SW 1271 (cell line): ENCODE results near the gene IGLL5.

ENCODE experiments used
- DNase-seq, 2 experiments: peaks; one replicate each; lab custom pipeline; 2025; lab: John Stamatoyannopoulos, UW

Gene IGLL5

GRCh38 chr22:22927196-22927887 is 39.7 kb downstream of the IGLL5 start:
- DNase-seq: no peak

- DNase-seq: no peak
Measured at GRCh38 chr22:22927888-22928665, 40.5 kb downstream of the IGLL5 start.

- no peak for DNase-seq
Measured at GRCh38 chr22:22928666-22929380, 41.2 kb downstream of the IGLL5 start.

GRCh38 chr22:22929381-22930221 is 42.0 kb downstream of the IGLL5 start:
- no peak for DNase-seq

DNA sequence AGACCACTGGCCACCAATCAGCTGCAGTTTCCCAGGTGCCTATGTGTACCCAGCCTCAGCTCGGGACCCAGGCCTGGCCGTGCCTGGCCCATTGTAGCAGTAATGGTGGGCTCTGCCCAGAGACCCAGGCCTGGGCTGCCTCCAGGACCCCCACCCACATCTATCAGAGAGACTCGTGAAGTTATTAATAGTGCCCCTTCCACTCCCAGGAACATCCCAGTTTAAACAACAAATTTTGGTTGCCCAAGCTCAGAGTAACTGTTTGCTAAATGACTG is 42.5 kb downstream of the IGLL5 start:
- no peak for DNase-seq

GRCh38 chr22:22930571-22931556 is 43.2 kb downstream of the IGLL5 start:
- DNase-seq: no peak

DNA sequence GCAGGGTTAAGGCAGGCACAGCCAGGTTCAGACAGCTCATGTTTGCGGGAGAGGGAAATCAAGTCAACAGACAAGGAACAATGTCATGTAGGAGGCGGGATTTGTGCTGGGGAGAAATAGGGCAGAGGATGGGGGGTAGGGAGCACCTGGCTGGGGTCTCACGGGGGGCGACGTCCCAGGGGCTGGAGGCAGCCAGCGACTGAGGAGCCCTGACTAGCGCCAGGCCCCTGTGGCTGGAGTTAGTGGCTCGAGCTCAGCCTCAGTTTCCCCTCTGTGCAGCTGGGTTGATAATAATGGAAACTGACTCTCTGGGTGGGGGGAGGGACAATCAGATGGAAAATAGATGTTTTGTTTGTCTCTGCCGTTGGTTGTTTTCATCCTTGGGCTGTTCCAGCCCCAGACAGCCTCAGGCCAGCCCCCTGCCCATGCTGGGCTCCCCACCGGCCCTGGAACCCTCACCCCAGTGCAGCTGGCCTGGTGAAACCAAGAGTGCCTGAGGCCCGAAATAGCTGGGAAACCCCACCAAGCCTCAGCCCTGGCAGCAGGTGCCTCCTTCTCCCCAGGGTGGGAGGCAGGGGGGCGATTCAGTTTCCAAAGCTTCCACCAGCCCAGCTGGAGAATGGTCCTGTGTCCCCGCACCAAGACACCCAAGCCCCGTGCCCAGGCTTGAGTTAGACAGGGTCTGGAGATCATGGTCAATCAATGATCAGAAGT is 44.1 kb downstream of the IGLL5 start:
- DNase-seq: no peak

- no peak for DNase-seq
Measured at GRCh38 chr22:22932512-22932941, 44.9 kb downstream of the IGLL5 start.

- DNase-seq: no peak
Measured at GRCh38 chr22:22933100-22933806, 45.6 kb downstream of the IGLL5 start.

GRCh38 chr22:22933807-22934542 is 46.4 kb downstream of the IGLL5 start:
- DNase-seq: no peak

DNA sequence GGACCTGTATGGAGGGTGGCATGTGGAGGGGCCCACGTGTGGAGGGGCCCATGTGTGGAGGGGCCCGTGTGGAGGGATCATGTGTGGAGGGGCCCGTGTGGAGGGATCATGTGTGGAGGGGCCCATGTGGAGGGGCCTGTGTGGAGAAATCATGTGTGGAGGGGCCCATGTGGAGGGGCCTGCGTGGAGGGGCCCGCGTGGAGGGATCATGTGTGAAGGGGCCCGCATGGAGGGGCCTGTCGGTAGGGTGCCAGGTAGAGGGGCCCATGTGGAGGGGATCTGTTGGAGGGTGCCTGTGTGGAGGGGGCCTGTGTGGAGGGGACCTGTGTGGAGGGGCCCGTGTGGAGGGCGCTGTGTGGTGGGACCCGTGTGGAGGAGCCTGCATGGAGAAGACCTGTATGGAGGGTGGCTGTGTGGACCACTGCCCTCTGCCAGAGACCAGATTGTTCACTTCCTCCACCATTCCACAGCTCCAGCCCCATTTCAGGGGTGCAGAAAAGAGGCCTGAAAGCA is 47.0 kb downstream of the IGLL5 start:
- no peak for DNase-seq

DNA sequence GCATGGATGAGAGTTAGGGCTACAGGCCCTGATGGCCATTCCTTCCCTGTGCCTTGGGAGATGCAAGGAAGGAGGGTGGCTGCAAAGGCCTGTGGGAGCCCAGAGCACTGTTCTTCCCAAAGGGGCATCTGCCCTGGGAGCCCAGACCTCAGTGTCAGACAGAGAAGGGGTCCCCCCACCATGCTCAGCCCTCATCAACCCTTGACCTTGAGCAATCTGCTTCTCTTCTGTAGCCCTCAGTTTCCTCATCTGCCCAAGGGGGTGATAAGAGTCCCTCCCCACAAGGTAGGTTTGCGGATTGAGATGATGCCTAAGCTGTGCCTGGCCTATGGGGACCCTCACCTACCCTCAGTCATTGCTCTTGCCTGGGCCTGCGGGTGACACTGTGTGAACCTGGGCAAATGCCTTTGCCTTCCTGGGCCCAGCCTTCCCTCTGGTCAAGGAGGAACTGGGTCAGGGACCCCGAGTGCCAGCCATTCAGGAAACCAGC is 47.5 kb downstream of the IGLL5 start:
- no peak for DNase-seq

GRCh38 chr22:22935546-22936157 is 48.0 kb downstream of the IGLL5 start:
- DNase-seq: no peak

DNA sequence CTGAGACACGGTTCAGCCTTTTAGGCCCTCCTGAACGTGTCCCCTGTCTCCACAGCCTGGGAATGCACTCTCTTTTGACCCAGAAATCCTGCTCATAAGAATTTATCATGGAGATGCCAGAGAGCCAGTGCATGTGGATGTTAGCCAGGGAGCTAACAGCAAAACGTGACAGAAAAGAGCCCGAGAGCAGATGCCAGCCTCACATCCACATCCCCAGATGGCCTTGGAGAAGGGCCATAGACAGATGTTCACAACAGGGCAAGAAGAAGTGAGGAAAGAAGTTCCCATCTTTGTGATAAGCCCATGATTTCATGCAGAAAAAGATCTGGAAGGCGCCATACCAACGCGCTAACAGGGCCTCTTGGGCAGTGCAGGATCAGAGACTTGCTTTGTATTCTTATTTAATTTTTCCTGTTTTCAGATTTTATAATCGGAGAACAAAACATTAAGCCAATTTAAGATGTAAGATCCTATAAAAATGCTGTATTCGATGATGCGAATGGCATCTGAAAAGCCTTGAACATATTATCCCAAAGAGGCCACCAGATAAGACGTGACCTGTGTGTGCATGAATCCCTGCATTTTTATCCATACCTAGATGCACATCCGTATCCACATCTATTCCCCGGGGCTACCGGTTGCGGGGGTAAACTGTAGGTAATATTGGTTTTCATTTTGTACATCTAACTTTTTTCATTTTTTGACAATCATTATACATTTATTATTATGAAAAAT is 48.7 kb downstream of the IGLL5 start:
- no peak for DNase-seq

- DNase-seq: no peak
Measured at GRCh38 chr22:22936915-22937656, 49.5 kb downstream of the IGLL5 start.

GRCh38 chr22:22937894-22938480 is 50.4 kb downstream of the IGLL5 start:
- DNase-seq: no peak
